GM10248 (cell line): ENCODE measurements around the gene OSER1.

Experiments used
- CTCF ChIA-PET: fragments of 300-600 bp; sonication (Branson Sonifier 250); formaldehyde crosslinking; extraction: SDS; loops from one replicate; lab custom pipeline; 2021; ENCODE audit warnings: antibody characterized with exemption; lab: Yijun Ruan, JAX
- POLR2A ChIA-PET: fragments of 350-650 bp; sonication (Branson Sonifier 250); formaldehyde crosslinking; extraction: SDS; loops from one replicate; lab custom pipeline; 2020; ENCODE audit warnings: antibody characterized with exemption; lab: Yijun Ruan, JAX
- DNase-seq: peaks from one replicate; pipeline ENCODE4 v3.0.0; 2012; ENCODE audit errors: extremely low spot score
- CTCF ChIP-seq: IDR thresholded peaks from 2 replicates; pipeline ENCODE4 v1.5.1; 2012; ENCODE audit warnings: mild to moderate bottlenecking, low read depth; ENCODE audit errors: extremely low read depth, missing control alignments, control extremely low read depth

OSER1 gene

GRCh38 chr20:44182863-44183262 is 27.7 kb downstream of the OSER1 start:
- TF ChIP-seq CTCF = no peak
- ChIA-PET CTCF (interaction anchor here (1.5 to 1.8 kb wide), 2 partner anchors 20 to 65 kb away, joined by 3 to 4 read pairs; no protein-coding TSS in a partner anchor), POLR2A (no interaction called here)
- no peak for DNase-seq

DNA sequence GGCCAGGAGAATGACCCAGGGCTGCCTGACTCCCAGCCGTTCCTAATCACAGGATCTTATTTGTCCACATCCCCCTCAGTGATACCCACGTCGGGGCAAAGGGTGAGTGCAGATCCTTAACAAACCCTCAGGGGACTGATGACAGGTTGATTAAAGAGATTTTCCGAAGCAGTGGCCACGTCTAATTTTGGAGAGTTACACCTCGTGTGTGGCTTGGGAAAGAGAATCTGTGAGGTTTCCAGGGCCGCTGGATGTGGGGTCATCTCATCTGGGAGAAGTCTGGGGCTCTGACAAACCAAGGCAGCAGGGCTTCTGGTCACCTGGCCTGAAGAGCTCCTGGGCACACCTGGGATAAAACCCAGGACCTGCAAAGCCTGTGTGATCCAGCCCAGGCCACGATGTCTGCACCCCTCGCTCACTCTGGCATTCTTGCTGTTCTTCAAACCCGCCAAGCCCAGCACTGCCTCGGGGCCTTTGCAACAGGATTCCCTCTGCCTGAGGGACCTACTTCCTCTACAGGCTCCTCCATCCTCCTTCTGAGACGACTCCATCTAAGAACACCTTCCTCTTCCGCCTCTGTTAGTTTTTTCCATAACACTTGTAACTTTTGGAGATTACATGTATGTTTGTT is 28.3 kb downstream of the OSER1 start:
- DNase-seq = no peak
- ChIA-PET POLR2A (no interaction called here), CTCF (interaction anchor here (1.8 to 2.3 kb wide), 2 partner anchors 8 to 65 kb away, joined by 4 to 8 read pairs; no protein-coding TSS in a partner anchor)
- TF ChIP-seq CTCF = no peak

- no peak for TF ChIP-seq CTCF
- CTCF ChIA-PET = interaction anchor here (2.3 kb wide), 1 partner anchor 9 kb away, joined by 8 read pairs; no protein-coding TSS in a partner anchor
- DNase-seq = no peak
- POLR2A ChIA-PET = no interaction called here
Observed at GRCh38 chr20:44181611-44182010, 29.0 kb downstream of the OSER1 start.

DNA sequence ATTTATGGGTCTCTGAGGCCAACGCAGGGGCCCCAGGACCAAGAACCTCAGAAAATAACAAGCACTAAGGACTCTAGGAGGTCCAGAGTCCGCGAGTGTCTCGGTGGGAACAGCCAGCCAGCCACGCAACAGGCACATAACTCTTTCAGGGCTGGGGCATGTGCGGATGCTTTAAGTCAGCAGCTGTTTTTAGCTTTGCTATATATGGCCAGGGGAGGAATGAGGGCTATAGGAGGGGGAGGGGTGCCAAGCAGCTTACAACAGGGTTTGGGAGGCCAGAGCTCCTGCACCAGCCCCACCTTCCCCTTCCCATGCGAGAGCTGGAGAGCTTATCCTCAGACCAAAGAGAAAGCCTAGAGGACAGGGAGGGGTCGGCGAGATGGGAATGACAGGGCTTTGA is 29.8 kb downstream of the OSER1 start:
- POLR2A ChIA-PET = no interaction called here
- no peak for DNase-seq
- CTCF ChIA-PET = interaction anchor here (0.8 to 2.3 kb wide), 2 partner anchors 8 to 10 kb away, joined by 3 to 8 read pairs; no protein-coding TSS in a partner anchor
- no peak for TF ChIP-seq CTCF

GRCh38 chr20:44176833-44177534 is 33.6 kb downstream of the OSER1 start:
- TF ChIP-seq CTCF = no peak
- no peak for DNase-seq
- CTCF ChIA-PET = interaction anchor here (2.4 to 2.8 kb wide), 2 partner anchors 13 to 60 kb away, joined by 10 read pairs; no protein-coding TSS in a partner anchor
- POLR2A ChIA-PET = no interaction called here

DNA sequence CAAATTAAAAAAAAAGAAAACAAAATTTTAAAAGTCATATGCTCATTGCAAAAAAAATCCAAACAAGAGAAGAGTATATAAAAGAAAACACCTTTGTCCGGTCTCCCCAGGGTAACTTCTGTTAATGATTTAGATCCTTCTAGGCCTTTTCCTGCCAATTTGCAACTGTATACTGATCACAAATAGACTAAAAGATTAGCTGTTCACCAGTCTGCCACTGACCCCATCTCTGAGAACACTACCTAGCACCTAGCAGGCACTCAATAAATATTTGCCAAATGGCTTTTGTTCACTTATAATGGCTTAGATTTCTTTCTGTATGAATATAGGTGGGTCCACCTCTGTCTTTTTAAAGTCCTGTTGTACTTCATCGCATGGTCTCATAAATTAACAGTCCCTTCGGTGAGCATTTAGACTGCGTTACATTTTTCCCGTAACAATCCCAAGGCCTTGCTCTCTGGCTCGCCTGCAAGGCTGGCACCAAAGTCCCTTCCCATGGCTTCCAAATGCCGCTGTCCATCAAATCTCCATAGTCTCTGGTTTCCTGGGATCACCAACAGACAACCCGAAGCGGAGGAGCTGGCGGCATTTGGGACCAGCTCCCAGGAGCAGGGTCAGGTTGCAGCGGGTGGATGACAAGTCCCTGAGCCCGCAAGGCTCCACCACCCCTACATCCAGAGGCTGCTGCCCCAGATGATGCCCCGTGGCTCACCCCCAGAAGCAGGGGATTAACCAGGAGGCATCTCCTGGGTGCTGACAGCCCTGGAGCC is 35.4 kb downstream of the OSER1 start:
- CTCF ChIA-PET = interaction anchor here (1.5 to 2.8 kb wide), 2 partner anchors 15 to 58 kb away, joined by 4 to 10 read pairs; no protein-coding TSS in a partner anchor

More for the DNA sequence above, 35.4 kb downstream of the OSER1 start:
- TF ChIP-seq CTCF = no peak
- DNase-seq = no peak
- POLR2A ChIA-PET = no interaction called here
